GOT3 (cell line): Measurements from ENCODE around the gene STRN.
"Not testable (repeated sequence)": the region's sequence is repeated elsewhere in the genome, so short reads cannot be mapped to it uniquely, and the experiment has no call there.

Experiments used
- DNase-seq: peaks from one replicate; lab custom pipeline; 2025; ENCODE audit warnings: mixed read lengths; lab: John Stamatoyannopoulos, UW

STRN gene

GRCh38 chr2:36963106-36963505 lies 3.2 kb downstream of the STRN start:
- no peak for DNase-seq

DNA sequence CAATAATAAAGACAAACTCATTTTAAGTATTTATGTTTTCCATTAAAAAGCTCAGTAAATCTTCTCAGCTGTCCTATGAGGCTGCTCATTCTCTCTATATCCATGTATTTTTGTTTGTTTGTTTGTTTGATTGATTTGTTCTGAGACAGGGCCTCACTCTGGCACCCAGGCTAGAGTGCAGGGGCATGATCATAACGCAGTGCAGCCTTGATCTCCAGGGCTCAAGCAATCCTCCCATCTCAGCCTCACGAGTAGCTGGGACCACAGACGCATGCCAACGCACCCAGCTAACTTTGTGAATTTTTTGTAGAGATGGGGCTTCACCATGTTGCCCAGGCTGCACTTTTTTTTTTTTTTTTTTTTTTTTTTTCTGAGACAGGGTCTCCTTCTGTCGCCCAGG lies 5.6 kb downstream of the STRN start:
- no peak for DNase-seq

GRCh38 chr2:36960005-36960675 lies 6.2 kb downstream of the STRN start:
- DNase-seq, result no peak

DNA sequence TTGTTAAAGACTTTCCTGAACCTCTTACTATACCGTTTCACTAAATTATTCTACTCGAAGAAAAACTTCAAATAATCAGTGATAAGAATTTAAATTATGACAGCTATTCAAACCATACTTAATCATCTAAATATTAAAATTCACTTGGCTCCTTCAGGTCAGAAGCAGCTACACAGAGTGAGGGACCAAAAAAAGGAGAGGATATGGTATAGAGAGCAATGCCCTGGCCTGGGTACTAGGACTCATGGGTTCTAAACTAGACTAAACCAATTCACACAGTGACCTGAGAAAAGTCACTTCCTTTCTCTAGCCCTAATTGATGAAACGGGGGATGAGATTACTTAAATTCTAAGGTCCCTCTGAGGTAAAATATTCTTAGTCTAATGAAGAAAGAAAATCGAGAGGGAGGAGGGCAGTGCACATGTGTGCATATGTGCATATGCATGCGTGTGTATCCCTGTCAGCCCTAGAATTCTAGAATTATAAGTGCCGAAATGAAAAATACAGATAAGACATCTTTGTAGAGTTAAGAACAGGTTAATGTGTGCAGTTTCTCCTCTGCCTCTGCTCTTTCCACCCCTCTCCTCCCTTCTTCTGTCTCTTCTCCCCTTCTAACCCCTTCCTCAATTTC lies 11.2 kb downstream of the STRN start:
- no peak for DNase-seq

DNA sequence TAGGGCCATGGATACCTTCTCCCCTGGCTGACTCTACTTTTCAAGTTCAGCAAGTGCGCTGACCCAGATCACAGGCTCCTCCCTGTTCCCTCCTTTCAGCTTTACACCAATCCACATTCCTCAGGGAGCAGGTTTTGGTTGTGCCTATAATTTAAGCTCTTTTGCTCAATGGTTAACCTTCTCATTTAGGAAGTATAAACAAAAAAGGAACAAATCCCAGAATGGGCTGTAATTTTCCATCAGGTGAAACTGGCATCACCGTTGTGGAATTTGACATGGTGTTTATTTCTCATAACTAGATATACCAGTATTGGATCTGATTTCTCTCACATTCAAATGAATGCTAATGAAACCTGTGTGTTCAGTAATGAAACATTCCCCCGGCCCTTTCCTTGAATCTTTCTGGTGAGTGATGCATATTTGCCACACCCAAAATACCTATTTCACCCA lies 13.6 kb downstream of the STRN start:
- no peak for DNase-seq

- no peak for DNase-seq
Observed at GRCh38 chr2:36951574-36951973, 14.8 kb downstream of the STRN start.

DNA sequence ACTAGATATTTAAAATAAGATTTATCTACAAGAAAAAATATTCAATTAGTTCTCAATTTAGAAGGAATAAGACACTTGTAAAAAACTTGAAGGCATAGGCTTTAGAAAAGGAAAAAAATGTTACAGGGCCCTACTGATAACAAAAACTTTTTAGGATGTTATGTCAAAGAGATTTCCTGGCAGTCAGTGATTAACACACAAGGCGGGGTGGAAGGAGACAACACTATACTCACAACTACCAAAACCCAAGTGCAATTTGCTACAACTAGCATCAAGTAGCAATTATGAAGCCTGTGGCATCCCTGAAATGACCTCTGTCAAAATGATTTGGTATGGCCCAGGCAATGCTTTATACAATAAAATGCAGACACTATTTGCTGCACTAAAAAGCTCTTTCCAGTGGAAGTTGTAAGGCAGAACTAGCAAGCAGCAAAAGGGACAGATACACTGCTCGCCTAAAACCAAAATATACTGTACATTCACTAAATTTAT lies 15.3 kb downstream of the STRN start:
- DNase-seq, result no peak

GRCh38 chr2:36949845-36950244 lies 16.5 kb downstream of the STRN start:
- DNase-seq, result no peak

- not testable (repeated sequence) for DNase-seq
Observed at GRCh38 chr2:36945240-36945639, 21.1 kb downstream of the STRN start.

DNA sequence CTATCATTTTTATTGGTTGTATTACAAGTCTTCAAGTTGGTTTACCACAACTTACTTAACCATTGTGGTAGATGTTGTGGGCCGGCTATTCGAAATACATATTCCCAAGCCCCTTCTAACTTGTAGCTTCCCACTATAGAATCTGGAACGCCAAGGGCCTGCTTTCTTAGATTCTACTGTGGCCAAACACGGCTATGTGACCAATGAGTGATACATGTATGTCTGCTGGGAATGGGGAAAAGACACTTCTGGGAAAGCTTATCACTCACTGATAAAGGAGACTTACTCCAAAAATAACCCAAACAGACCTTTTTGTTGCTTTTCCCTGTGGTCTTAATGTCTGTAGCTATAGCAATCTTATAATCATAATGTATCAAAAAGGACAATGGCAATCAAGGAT lies 24.5 kb downstream of the STRN start:
- DNase-seq, result no peak

GRCh38 chr2:36936526-36936925 lies 29.8 kb downstream of the STRN start:
- not testable (repeated sequence) for DNase-seq

GRCh38 chr2:36931688-36932087 lies 34.6 kb downstream of the STRN start:
- DNase-seq, result not testable (repeated sequence)

DNA sequence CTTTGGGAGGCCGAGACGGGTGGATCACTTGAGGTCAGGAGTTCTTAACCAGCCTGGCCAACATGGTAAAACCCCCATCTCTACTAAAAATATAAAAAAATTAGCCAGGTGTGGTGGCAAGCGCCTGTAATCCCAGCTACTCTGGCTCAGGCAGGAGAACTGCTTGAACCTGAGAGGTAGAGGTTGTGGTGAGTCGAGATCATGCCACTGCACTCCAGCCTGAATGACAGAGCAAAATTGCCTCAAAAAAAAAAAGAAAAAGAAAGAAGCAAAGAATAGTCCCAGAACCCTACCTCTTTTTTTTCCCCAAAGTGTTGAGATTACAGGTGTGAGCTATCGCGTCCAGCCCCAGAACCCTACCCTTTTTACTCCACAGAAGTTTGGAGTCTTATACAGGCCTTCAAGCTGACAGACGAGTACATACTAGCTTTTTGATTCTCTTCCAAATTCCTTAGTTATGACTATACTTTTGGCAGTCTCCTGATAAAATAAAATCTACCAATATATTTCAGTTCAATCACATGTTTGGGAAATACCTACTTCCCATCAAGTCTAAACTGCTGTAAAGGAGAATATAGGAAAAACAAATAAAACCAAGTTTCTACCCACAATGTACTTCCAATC lies 35.4 kb downstream of the STRN start:
- not testable (repeated sequence) for DNase-seq

GRCh38 chr2:36926175-36927132 lies 39.9 kb downstream of the STRN start:
- DNase-seq, result not testable (repeated sequence)

DNA sequence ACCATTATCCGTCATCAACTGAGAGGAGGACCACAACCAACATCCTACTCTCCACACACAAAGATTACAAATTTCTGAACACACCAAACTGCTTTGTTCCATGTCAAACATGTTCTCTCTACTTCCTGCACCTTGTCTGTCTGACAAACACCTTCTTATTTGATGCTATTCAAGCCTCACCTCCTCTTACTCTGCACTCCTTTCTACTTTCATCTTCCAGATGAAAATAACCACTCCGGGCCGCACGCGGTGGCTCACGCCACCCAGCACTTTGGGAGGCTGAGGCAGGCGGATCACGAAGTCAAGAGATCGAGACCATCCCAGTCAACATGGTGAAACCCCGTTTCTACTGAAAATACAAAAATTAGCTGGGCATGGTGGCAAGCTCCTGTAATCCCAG lies 43.7 kb downstream of the STRN start:
- not testable (repeated sequence) for DNase-seq

GRCh38 chr2:36921984-36922383 lies 44.4 kb downstream of the STRN start:
- no peak for DNase-seq

- DNase-seq, result no peak
Observed at GRCh38 chr2:36919041-36919837, 47.1 kb downstream of the STRN start.

DNA sequence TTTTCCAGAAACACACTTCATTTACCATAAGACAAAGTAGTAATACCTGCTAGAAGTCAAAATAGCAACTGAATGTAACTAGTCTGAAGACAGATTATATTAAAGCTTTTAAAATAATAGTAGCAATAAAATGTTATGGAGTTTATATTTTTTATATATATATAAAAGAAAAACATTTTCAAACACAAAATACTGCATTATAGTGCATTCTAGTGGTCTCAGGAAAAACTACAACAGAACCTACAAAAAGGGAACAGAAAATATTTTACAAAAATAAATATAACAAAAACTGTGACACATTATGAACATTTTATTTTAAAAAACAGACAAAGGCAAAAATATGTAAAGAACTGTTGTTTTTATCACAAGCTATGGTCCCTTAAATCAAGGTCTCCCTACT lies 48.0 kb downstream of the STRN start:
- DNase-seq, result no peak

GRCh38 chr2:36915627-36916026 lies 50.7 kb downstream of the STRN start:
- DNase-seq, result no peak

- DNase-seq, result no peak
Observed at GRCh38 chr2:36912695-36913094, 53.6 kb downstream of the STRN start.

DNA sequence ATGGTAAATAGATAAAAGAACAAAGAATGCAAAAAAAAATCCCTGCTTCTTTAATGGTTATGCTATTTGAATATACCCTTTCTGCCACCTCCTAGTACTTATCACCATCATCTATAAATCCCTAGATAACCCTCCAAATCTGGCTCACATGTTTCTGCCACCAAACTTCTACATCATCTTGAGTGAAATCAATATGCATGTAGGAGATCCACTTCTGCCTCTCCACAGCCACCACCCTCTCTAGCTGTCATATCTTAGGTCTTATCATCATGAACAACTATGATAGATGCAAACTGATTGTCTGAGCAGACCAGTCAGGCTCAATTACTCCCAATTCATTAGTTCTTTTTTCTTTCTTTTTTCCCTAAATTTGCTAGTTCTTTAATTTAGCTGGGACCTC lies 55.3 kb downstream of the STRN start:
- no peak for DNase-seq
